ENCODE results near the gene NNMT. TPM values are rescaled to one million over a fixed set of nuclear protein-coding genes. Genes with fewer than 3 reads are reported as not detected.

The NNMT gene
- 10 to 100 TPM; 59.3 to 63.2 TPM for total RNA-seq

GRCh38 chr11:114295676-114296604 lies at the start of gene NNMT:
Gene NNMT (plus strand): TSS chr11:114296399. CDS start chr11:114296557, 158 bp downstream.
- no peaks in the 10 kb centered on the region for H3K36me3 ChIP-seq
- peaks cover 8% of the 10 kb centered on the region for H3K4me1 ChIP-seq (replicated peaks)
- H3K9me3 ChIP-seq, result no peaks in the 10 kb centered on the region
- TF ChIP-seq, protein P1, sequence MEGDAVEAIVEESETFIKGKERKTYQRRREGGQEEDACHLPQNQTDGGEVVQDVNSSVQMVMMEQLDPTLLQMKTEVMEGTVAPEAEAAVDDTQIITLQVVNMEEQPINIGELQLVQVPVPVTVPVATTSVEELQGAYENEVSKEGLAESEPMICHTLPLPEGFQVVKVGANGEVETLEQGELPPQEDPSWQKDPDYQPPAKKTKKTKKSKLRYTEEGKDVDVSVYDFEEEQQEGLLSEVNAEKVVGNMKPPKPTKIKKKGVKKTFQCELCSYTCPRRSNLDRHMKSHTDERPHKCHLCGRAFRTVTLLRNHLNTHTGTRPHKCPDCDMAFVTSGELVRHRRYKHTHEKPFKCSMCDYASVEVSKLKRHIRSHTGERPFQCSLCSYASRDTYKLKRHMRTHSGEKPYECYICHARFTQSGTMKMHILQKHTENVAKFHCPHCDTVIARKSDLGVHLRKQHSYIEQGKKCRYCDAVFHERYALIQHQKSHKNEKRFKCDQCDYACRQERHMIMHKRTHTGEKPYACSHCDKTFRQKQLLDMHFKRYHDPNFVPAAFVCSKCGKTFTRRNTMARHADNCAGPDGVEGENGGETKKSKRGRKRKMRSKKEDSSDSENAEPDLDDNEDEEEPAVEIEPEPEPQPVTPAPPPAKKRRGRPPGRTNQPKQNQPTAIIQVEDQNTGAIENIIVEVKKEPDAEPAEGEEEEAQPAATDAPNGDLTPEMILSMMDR (IDR thresholded peaks at IDR 0.05), result no peak
- TF ChIP-seq POLR2AphosphoS5 (IDR thresholded peaks at IDR 0.05) (peak; percentile 9), POLR2A (IDR thresholded peaks at IDR 0.05) (no peak)
- DNase-seq (ENCODE audit: low spot score), result no peak
- WGBS, result 71% methylated on average over 11 of the region's 11 CpGs
- intact Hi-C loops (cut with DNase I), result no loop called here
- no peak within 1 kb of the TSS for H3K4me3 ChIP-seq
- H3K27ac ChIP-seq, result peak within 1 kb of the TSS; percentile 69 to 77
- no peaks in the 10 kb centered on the region for H3K27me3 ChIP-seq (replicated peaks; ENCODE audit: insufficient read depth)

GRCh38 chr11:114247070-114247789 lies 49.0 kb upstream of the NNMT start:
- Histone ChIP-seq H3K4me3 (no peak overlapping the region), H3K36me3 (peaks cover 1 to 36% of the 10 kb centered on the region in 2 donors), H3K4me1 (replicated peaks) (peaks cover 2% of the 10 kb centered on the region), H3K27ac (no peak overlapping the region), H3K9me3 (no peaks in the 10 kb centered on the region), H3K27me3 (replicated peaks; ENCODE audit: insufficient read depth) (no peaks in the 10 kb centered on the region)
- intact Hi-C loops (cut with DNase I), result no loop called here
- WGBS, result 94% methylated on average over 11 of the region's 11 CpGs
- TF ChIP-seq POLR2AphosphoS5 (IDR thresholded peaks at IDR 0.05) (no peak), POLR2A (IDR thresholded peaks at IDR 0.05) (no peak)
- TF ChIP-seq, protein P1 (IDR thresholded peaks at IDR 0.05), result no peak
- no peak for DNase-seq (ENCODE audit: low spot score)

DNA sequence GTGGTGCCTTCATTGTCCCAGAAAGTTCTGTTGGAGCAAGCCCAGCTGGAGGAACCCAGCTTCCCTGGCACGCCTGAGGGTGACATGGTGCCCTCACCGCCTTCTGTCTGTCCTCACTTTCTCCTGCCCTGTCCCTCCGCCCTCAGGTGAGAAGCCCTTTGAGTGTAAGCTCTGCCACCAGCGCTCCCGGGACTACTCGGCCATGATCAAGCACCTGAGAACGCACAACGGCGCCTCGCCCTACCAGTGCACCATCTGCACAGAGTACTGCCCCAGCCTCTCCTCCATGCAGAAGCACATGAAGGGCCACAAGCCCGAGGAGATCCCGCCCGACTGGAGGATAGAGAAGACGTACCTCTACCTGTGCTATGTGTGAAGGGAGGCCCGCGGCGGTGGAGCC lies 46.0 kb upstream of the NNMT start:
- peaks cover 0 to 20% of the 10 kb centered on the region in 2 donors for H3K36me3 ChIP-seq
- TF ChIP-seq, protein P1 (IDR thresholded peaks at IDR 0.05), result no peak
- WGBS, result 86% methylated on average over 17 of the region's 17 CpGs
- no peaks in the 10 kb centered on the region for H3K9me3 ChIP-seq
- peaks cover 2% of the 10 kb centered on the region for H3K4me1 ChIP-seq (replicated peaks)
- H3K4me3 ChIP-seq, result no peak overlapping the region
- DNase-seq (ENCODE audit: low spot score), result no peak
- intact Hi-C loops (cut with DNase I), result loop anchor here (5.0 kb wide), 1 partner anchor 43 kb away; no protein-coding TSS in a partner anchor
- H3K27ac ChIP-seq, result peak overlapping the region in 1 of 2 donors; percentile 5
- no peaks in the 10 kb centered on the region for H3K27me3 ChIP-seq (replicated peaks; ENCODE audit: insufficient read depth)

GRCh38 chr11:114250993-114251814 lies 45.0 kb upstream of the NNMT start:
- WGBS, result 78% methylated on average over 14 of the region's 14 CpGs

More at GRCh38 chr11:114250993-114251814, 45.0 kb upstream of the NNMT start:
- Histone ChIP-seq H3K27me3 (replicated peaks; ENCODE audit: insufficient read depth) (no peaks in the 10 kb centered on the region), H3K9me3 (no peaks in the 10 kb centered on the region), H3K4me1 (replicated peaks) (peaks cover 2% of the 10 kb centered on the region), H3K36me3 (peaks cover 0 to 20% of the 10 kb centered on the region in 2 donors), H3K4me3 (no peak overlapping the region), H3K27ac (peak overlapping the region; percentile 26 to 29)
- TF ChIP-seq, protein P1 (IDR thresholded peaks at IDR 0.05), result no peak
- TF ChIP-seq POLR2A (IDR thresholded peaks at IDR 0.05) (no peak), POLR2AphosphoS5 (IDR thresholded peaks at IDR 0.05) (no peak)
- no peak for DNase-seq (ENCODE audit: low spot score)
- intact Hi-C loops (cut with DNase I), result loop anchor here (5.0 kb wide), 1 partner anchor 44 kb away; no protein-coding TSS in a partner anchor

All from prostate gland (tissue), 2 donors.